ENCODE measurements around the gene INTS4.
"Not testable (repeated sequence)": the region's sequence is repeated elsewhere in the genome, so short reads cannot be mapped to it uniquely, and the experiment has no call there.

Gene INTS4

DNA sequence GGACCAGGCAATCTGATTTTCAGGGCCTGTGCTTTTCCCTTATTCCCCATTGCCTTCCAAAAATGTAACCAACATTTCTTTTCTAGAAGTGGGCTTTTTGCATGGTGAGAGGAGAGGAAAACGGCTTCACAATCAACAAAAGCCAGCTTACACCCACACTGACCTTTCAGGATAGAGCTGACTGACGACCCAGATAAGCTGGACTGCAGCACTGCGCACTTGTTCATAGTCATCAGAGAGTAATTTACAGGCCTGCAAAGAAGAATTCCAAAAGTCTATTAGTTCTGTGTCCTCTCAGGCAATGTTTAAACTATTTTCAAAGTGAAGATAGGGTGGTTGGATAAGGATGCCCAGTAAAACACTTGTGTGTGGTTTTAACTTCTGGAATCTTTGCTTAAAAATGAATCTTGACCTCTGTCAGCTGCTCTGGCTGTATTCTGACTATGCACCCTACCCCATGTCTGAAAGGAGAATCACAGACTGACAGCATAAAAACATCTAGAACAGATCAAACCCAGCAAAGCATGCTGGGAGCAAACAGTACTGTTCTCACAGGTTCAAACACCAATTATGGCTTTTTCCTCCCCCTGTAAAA is 35.8 kb downstream of the INTS4 start:
- DNase-seq (ENCODE audit: low spot score) = not testable (repeated sequence)

DNA sequence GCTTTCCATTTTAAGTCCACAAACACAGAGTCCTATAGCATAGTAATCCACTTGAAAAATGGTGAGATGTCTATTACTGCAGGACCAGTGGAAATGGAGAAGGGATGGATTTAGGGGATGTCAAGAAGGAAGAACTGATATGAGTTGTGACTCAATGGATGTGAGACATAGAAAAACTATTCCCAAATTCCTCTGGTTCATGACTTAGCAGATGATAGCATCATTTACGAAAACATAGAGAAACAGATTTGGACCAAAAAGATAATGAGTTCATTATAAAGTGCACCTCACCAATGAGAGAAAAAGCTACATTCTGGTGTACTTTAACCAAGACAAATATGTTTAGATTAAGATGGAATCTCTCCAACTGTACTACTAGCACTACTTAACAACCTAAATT is 51.2 kb downstream of the INTS4 start:
- DNase-seq (ENCODE audit: low spot score) = not testable (repeated sequence)

GRCh38 chr11:77942465-77942864 is 52.0 kb downstream of the INTS4 start:
- not testable (repeated sequence) for DNase-seq (ENCODE audit: low spot score)

- not testable (repeated sequence) for DNase-seq (ENCODE audit: low spot score)
These were observed 60.9 kb downstream of the INTS4 start for GRCh38 chr11:77933596-77933995.

DNA sequence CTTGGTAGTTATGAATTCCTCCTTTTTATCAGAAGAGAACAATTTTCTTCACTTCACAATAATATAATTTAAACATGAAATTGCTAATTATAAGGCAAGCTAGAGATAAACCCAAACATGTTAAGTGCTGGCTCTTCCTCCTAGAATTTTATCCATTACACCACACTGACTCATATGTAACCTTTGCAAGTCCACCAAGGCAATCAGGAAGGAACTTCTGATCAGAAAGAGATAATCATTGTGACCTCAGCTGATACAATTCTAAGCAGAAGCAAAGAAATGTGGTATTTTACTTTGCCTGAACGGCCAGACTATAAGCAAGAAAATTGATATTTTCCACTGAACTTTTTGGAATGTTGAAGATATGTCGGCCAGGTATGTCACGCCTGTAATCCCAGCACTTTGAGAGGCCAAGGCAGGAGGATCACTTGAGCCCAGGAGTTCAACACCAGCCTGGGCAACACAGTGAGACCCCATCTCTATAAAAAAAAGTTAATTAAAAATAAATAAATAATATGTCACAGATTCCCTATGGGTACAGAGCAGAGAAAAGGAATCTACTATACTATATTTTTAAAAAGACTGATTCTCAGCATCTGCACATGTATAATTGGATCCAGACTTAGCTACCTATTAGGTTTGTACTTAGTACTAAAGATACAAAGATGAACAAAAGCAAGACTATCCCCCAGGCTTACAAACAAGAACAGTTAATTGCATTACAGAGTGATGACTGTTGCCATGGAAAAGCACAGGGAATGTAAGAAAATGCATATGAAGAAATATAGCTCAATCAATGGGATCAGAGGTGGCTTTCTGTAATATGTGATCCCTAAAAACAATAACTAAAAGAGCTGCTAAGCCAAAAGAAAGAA is 63.9 kb downstream of the INTS4 start:
- DNase-seq (ENCODE audit: low spot score) = not testable (repeated sequence)

DNA sequence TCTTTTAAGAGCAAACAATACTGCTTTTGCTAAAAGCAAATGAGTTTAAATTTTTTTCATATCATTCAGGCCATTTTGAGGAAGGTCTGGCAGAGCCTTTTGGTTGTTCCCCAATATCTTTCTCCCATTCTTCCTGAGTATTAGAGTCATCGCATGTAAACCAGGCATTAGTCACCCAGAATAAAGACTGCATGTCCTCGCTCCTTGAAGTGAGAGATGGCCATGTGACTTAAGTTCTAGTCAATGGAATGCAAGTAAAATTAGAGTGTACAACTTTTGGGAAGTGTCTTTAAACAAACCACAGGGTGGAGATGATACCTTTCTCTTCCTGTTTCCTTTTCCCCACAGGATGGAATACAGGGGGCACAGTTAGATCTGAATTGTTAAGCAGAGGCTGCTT is 76.8 kb downstream of the INTS4 start:
- DNase-seq (ENCODE audit: low spot score) = not testable (repeated sequence)

DNA sequence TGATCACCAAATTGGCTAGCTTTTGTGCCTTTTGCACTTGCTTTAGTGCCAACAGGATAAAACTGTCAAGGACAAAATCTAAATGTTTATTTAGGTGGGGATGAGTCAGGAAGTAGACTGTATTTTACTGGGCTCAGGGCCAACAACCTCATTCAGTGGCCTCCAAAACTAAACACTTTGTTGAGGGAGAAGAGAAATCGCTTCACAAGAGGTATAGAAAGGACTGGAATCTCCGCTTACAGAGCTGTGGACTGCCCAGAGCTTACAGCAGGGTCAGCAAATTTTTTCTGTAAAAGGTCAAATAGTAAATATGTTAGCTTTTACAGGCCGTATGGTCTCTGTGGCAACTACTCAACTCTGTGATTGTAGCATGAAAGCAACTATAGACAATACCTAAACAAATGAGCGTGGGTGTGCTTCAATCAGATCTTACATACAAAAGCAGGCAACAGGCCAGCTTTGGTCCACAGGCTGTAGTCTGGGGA is 80.1 kb downstream of the INTS4 start:
- not testable (repeated sequence) for DNase-seq (ENCODE audit: low spot score)

DNA sequence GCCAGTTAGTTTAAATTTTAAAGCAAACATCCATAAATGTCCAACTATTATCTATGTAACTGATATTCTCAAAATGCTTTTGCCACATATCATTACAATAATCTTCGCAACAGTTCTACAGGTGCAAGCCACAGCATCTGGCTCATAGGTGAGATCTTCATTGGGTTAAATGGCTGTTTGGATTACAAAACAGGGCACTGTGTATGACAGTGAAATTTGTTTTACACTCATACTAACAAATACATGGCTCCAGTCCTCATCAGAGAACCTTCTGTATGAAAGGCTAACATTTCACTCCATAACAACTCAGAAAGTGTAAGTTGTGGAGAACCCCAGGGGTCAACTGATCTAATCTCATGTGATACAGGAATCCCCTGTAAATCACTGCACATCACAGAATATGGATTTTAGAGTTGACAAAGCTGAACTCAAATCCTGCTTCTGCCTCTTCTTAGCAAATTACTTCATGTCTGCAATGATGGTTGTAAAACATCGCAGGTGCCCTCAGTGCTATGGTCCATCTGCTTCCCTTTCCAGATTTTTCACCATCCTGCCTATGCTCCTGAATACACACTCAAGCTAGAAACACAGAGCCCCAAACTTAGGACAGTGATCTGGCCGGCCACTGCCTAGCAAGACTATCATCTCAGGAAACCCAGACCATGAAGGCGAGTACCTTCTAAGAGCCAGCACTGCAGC is 80.7 kb downstream of the INTS4 start:
- not testable (repeated sequence) for DNase-seq (ENCODE audit: low spot score)

DNA sequence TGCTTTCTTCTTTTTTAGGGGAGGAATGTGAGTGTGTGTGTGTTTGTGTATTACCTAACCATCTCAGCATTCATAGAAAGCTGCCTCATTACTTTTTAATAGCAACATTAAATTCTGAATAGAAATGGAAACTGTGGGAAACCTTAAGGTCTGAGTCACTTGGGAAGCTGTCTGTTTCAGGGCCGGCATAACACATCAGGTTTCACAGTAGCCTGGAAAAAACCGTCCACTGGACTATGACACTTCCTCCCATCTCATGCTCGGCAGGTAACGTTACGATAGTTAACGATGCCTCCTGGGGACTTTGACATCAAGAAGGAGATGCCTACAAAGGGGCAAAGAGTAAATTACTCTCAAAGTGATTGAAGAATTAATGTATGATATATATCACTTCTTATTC is 83.6 kb downstream of the INTS4 start:
- DNase-seq (ENCODE audit: low spot score) = not testable (repeated sequence)

- no peak for DNase-seq (ENCODE audit: low spot score)
These were observed 85.2 kb downstream of the INTS4 start for GRCh38 chr11:77909277-77909676.

- DNase-seq (ENCODE audit: low spot score) = no peak
These were observed 85.6 kb downstream of the INTS4 start for GRCh38 chr11:77908835-77909234.

- DNase-seq (ENCODE audit: low spot score) = not testable (repeated sequence)
These were observed 99.5 kb downstream of the INTS4 start for GRCh38 chr11:77894949-77895348.

DNA sequence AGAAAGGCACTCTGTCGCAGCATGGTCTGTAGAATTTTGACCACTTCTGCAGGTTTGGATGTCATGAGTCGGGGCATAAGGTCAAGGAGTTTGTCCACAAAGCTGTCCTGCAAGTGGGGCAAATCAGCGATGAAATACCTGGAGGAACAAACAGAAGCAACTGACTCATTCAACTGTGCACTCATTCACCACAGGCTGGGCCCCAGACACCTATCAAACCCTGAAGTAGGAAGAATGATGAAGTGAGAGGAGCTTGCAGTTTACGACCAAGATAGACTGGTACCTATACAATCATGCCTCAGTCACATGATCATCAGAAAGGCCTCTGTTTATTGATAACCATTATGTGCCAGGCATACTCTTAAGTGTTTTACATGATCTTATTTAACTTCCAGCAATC is 102.8 kb downstream of the INTS4 start:
- DNase-seq (ENCODE audit: low spot score) = not testable (repeated sequence)

GRCh38 chr11:77891256-77891655 is 103.2 kb downstream of the INTS4 start:
- DNase-seq (ENCODE audit: low spot score) = not testable (repeated sequence)

DNA sequence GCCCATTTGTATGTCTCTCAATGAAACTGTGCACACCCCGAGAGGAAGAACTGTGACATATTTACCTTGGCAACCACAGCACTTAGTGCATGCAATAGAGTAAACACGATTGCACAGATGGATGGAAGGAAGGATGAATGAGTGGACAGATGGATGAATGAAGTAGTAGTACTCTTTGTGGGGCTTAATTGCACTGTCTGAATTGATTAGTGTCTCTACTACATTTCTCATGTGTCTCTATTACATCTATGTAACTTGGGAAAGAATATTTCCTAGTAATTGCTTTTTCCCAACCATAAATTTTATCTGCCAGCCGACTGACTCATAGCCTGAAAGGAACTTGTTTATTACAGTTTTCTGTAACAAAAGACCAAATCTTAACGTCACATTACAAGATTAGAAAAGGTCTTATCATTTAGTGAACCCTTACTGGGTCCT is 103.8 kb downstream of the INTS4 start:
- not testable (repeated sequence) for DNase-seq (ENCODE audit: low spot score)

DNA sequence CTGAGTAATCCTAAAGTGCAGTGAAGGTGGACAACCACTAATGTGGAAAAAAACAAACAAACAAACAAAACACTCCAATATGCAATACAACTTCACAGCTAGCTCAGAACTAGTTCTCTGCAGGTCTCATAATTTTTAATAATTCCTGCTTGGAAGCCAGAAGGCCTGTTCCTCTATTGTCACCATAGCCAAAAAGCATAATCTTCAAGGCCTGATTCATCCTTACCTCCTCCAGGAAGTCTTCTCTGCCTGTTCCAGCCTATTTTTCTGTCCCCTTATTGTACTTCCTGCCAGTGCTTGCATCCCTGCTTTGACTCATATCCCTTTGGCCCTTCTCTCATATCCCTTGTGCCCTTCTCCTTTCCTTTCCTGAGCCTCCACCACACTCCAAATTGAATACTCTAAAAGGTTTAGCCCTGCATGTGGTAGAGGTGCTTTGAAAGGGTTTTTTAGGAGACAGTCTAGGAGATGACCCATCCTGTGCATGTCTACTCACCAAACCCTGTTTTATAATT is 104.3 kb downstream of the INTS4 start:
- DNase-seq (ENCODE audit: low spot score) = not testable (repeated sequence)

GRCh38 chr11:77889045-77889444 is 105.4 kb downstream of the INTS4 start:
- not testable (repeated sequence) for DNase-seq (ENCODE audit: low spot score)

GRCh38 chr11:77886401-77886800 is 108.1 kb downstream of the INTS4 start:
- no peak for DNase-seq (ENCODE audit: low spot score)

DNA sequence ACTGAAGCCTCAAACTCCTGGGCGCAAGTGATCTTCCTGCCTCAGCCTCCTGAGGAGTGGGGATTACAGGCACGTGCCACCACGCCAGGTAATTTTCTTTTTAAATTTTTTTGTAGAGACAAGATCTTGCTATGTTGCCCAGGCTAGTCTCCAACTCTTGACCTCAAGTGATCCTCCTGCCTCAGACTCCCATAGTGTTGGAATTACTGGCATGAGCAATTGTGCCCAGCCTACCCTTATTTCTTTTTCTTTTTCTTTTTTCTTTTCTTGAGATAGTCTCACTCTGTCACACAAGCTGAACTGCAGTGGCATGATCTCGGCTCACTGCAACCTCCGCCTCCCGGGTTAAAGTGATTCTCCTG is 109.7 kb downstream of the INTS4 start:
- DNase-seq (ENCODE audit: low spot score) = no peak

GRCh38 chr11:77884186-77884828 is 110.2 kb downstream of the INTS4 start:
- no peak for DNase-seq (ENCODE audit: low spot score)

DNA sequence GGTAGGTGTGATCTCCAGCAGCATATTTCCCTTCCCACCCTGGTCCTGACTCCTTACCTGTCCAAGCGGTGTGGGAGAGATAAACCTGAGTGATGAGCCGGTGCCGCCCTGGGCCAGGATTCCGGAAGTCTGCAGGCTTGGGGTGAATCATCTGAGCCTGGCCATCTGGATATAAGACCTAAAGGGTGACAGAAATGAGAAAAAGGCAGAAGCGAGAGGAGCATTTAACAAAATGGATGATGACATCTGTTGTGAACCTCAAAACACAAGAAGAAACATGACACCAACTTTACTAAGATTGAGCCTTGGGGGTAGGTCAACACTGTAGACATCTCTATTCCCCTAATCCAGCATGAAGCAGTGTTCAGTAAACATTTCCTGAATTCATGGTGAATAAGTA is 110.7 kb downstream of the INTS4 start:
- DNase-seq (ENCODE audit: low spot score) = no peak

DNA sequence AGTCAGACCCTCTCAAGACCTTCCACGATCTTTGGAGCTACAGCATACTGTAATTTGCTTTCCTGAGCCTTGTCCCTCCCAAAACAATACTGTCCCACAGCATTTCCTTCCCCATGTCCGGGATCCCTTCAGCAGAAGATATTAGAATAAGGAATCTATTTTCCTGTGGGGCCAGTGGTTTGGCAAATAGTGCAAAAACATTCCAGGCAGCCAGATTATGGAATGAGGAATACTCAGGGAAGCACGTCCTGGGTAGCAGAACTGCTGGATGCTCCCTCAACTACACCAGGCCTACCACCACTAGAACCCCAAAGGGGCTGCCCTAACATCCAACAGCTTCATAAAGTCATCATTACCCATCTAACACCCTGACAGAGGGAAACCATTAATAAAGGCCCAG is 112.1 kb downstream of the INTS4 start:
- DNase-seq (ENCODE audit: low spot score) = no peak
